GM23338 (cell line): ENCODE results near the gene DHRSX. TPM values are rescaled to one million over a fixed set of nuclear protein-coding genes. Genes with fewer than 3 reads are reported as not detected.

Experiments used
- ATAC-seq: fragments of 200-7000 bp; cut with Tn5 transposase; 3 replicates; pipeline ENCODE4 v1.9.1; 2020
- DNase-seq: peaks from one replicate; pipeline ENCODE4 v3.0.0-alpha.2; 2015; ENCODE audit warnings: low spot score
- H2AFZ ChIP-seq: fragments of 200-600 bp; sonication (generic); 2 replicates; pipeline ENCODE4 v1.8.0; 2016; ENCODE audit warnings: antibody characterized with exemption, mild to moderate bottlenecking, moderate library complexity
- H3F3A ChIP-seq: fragments of 200-600 bp; sonication (generic); replicated peaks from 2 replicates; pipeline ENCODE4 v1.8.0; 2017; ENCODE audit warnings: antibody characterized with exemption, mixed run types, low read depth
- H3K27ac ChIP-seq: fragments of 200-600 bp; sonication (generic); 2 replicates; pipeline ENCODE4 v1.6.1; 2016; ENCODE audit warnings: low read depth
- H3K27me3 ChIP-seq: fragments of 200-600 bp; sonication (generic); 2 replicates; pipeline ENCODE4 v1.8.0; 2016; ENCODE audit warnings: mild to moderate bottlenecking, mixed run types, moderate library complexity; ENCODE audit not compliant: insufficient read depth
- H3K36me3 ChIP-seq: fragments of 200-600 bp; sonication (generic); 2 replicates; pipeline ENCODE4 v1.8.0; 2016; ENCODE audit warnings: mild to moderate bottlenecking; ENCODE audit not compliant: insufficient read depth
- H3K4me1 ChIP-seq: fragments of 200-600 bp; sonication (generic); 2 replicates; pipeline ENCODE4 v1.8.0; 2016; ENCODE audit warnings: mild to moderate bottlenecking, moderate library complexity; ENCODE audit not compliant: insufficient read depth
- H3K4me2 ChIP-seq: fragments of 200-600 bp; sonication (generic); 2 replicates; pipeline ENCODE4 v1.7.1; 2017; ENCODE audit warnings: mixed run types
- H3K4me3 ChIP-seq: fragments of 200-600 bp; sonication (generic); 2 replicates; pipeline ENCODE4 v1.6.1; 2016; ENCODE audit warnings: mixed run types
- H3K79me2 ChIP-seq: fragments of 200-600 bp; sonication (generic); replicated peaks from 2 replicates; pipeline ENCODE4 v1.8.0; 2017; ENCODE audit warnings: mild to moderate bottlenecking; ENCODE audit not compliant: insufficient read depth
- H3K9me2 ChIP-seq: fragments of 200-600 bp; sonication (generic); 2 replicates; pipeline ENCODE4 v1.8.0; 2017; ENCODE audit not compliant: insufficient read depth
- H4K20me1 ChIP-seq: fragments of 200-600 bp; sonication (generic); replicated peaks from 2 replicates; pipeline ENCODE4 v1.8.0; 2017; ENCODE audit warnings: mild to moderate bottlenecking; ENCODE audit not compliant: insufficient read depth
- H3K27ac Mint-ChIP-seq: 2 replicates; pipeline ENCODE4 v1.8.0; 2020; ENCODE audit warnings: inconsistent platforms, mild to moderate bottlenecking, moderate library complexity, mixed read lengths
- H3K27me3 Mint-ChIP-seq: 3 replicates; pipeline ENCODE4 v1.8.0; 2022; ENCODE audit warnings: low read depth, mild to moderate bottlenecking, moderate library complexity, mixed read lengths, inconsistent platforms; ENCODE audit not compliant: insufficient read depth, poor library complexity
- H3K36me3 Mint-ChIP-seq: 3 replicates; pipeline ENCODE4 v1.8.0; 2021; ENCODE audit warnings: low read depth, mild to moderate bottlenecking, inconsistent platforms, moderate library complexity, mixed read lengths
- H3K4me1 Mint-ChIP-seq: 3 replicates; pipeline ENCODE4 v1.8.0; 2020; ENCODE audit warnings: mild to moderate bottlenecking, inconsistent platforms, mixed read lengths
- H3K4me3 Mint-ChIP-seq: 3 replicates; pipeline ENCODE4 v1.8.0; 2021; ENCODE audit warnings: moderate library complexity, mild to moderate bottlenecking, inconsistent platforms, mixed read lengths
- H3K9me3 Mint-ChIP-seq: 3 replicates; pipeline ENCODE4 v1.8.0; 2020; ENCODE audit warnings: moderate library complexity, mild to moderate bottlenecking, inconsistent platforms, mixed read lengths
- CREB1 ChIP-seq: fragments of 250-450 bp; sonication (Bioruptor Pico); IDR thresholded peaks from 2 replicates; pipeline ENCODE4 v1.5.0; 2020; ENCODE audit warnings: low read depth, mild to moderate bottlenecking, moderate library complexity
- CTCF ChIP-seq, 2 experiments: fragments of 200-600 bp in 1 of 2; sonication (generic) in 1 of 2; conservative IDR thresholded peaks; 2 replicates each; pipeline versions ENCODE4 v1.5.1 to v1.6.1; 2016 to 2017; ENCODE audit warnings: antibody characterized with exemption in 2 of 2, low read depth in 2 of 2, mild to moderate bottlenecking in 2 of 2, moderate library complexity in 1 of 2
- ETS1 ChIP-seq: IDR thresholded peaks from 2 replicates; pipeline ENCODE4 v1.6.1; 2016; ENCODE audit warnings: antibody characterized with exemption
- EZH2 ChIP-seq: fragments of 200-600 bp; sonication (generic); IDR thresholded peaks from one replicate; pipeline ENCODE4 v1.8.0; 2017; ENCODE audit warnings: antibody characterized with exemption, mild to moderate bottlenecking, low read depth; ENCODE audit not compliant: unreplicated experiment
- EZH2phosphoT487 ChIP-seq: fragments of 200-600 bp; sonication (generic); IDR thresholded peaks from one replicate; pipeline ENCODE4 v1.8.1; 2018; ENCODE audit warnings: antibody characterized with exemption; ENCODE audit not compliant: unreplicated experiment
- NANOG ChIP-seq: IDR thresholded peaks from 2 replicates; pipeline ENCODE4 v1.6.1; 2016; ENCODE audit warnings: antibody characterized with exemption, borderline replicate concordance
- REST ChIP-seq: IDR thresholded peaks from one replicate; pipeline ENCODE4 v1.6.1; 2018; ENCODE audit warnings: antibody characterized with exemption; ENCODE audit not compliant: unreplicated experiment
- ZNF114 ChIP-seq: fragments of 250-450 bp; sonication (Bioruptor Pico); IDR thresholded peaks from 2 replicates; pipeline ENCODE4 v1.5.0; 2020; ENCODE audit warnings: mild to moderate bottlenecking, moderate library complexity
- ZNF331 ChIP-seq: fragments of 250-450 bp; sonication (Bioruptor Pico); IDR thresholded peaks from 2 replicates; pipeline ENCODE4 v1.5.0; 2020; ENCODE audit warnings: low read depth, mild to moderate bottlenecking, moderate library complexity
- ZNF462 ChIP-seq: fragments of 250-450 bp; sonication (Bioruptor Pico); IDR thresholded peaks from 2 replicates; pipeline ENCODE4 v1.5.0; 2020; ENCODE audit warnings: mild to moderate bottlenecking, moderate library complexity
- polyA plus RNA-seq: library from polyadenylated mRNA; unstranded; fragments of >200 nt; fragmentation: Nextera tagmentation; extraction: Ambion mirVana; gene quantifications from 2 replicates; pipeline ENCODE4 v1.2.1, GENCODE V29; 2016
- total RNA-seq: library from RNA; depleted of rRNA; stranded (reverse); fragments of >200 nt; shearing (Covaris generic); gene quantifications from 2 replicates; pipeline ENCODE4 v1.2.3, GENCODE V29; 2014

Gene DHRSX
- total and polyA plus RNA-seq, 2 experiments from 2014 or later, result 33.9 to 43.0 TPM

- Histone ChIP-seq H3K79me2 (no peaks in the 10 kb centered on the region), H2AFZ (no peak overlapping the region), H3K27ac (no peak overlapping the region), H3K4me3 (no peak overlapping the region), H3K36me3 (peaks cover 28% of the 10 kb centered on the region), H3F3A (peaks cover 8% of the 10 kb centered on the region; the same call in 1 of the 2 replicates), H3K4me2 (no peak overlapping the region), H3K27me3 (no peaks in the 10 kb centered on the region), H4K20me1 (no peaks in the 10 kb centered on the region), H3K9me2 (peaks cover 7% of the 10 kb centered on the region; the same call in 1 of the 2 replicates), H3K4me1 (no peaks in the 10 kb centered on the region)
- no peak for DNase-seq
- Mint-ChIP-seq H3K27me3 (peaks cover 8% of the 10 kb centered on the region), H3K36me3 (peaks cover 92% of the 10 kb centered on the region), H3K9me3 (peaks cover 100% of the 10 kb centered on the region), H3K4me3 (no peak overlapping the region), H3K4me1 (no peaks in the 10 kb centered on the region), H3K27ac (no peak overlapping the region)
- TF ChIP-seq ZNF462 (no peak), ZNF114 (no peak), NANOG (no peak), CTCF (conservative IDR thresholded peaks at IDR 0.05; ENCODE audit: low read depth in 2 of 2) (no peak), ZNF331 (CRISPR knock-in tag) (no peak), EZH2 (no peak), EZH2phosphoT487 (no peak), REST (no peak), CREB1 (CRISPR knock-in tag) (no peak), ETS1 (no peak)
- ATAC-seq, result no peak
These were observed 280.5 kb downstream of the DHRSX start for GRCh38 chrX:2220296-2220695.
